Prostate gland (tissue), 2 donors: ENCODE data around the gene FAM184B. TPM values are rescaled to one million over a fixed set of nuclear protein-coding genes. Genes with fewer than 3 reads are reported as not detected.
A peak's percentile ranks its signal among the peaks of the same experiment; 100 is the strongest.

ENCODE experiments used
- DNase-seq: peaks from one replicate; pipeline ENCODE4 v3.0.0-alpha.2; 2019; ENCODE audit warnings: low spot score
- H3K27ac ChIP-seq, 2 donors: fragments of 200-600 bp; sonication (generic); 2 replicates each; pipeline ENCODE4 v1.5.1; 2017 to 2019
- H3K27me3 ChIP-seq: fragments of 200-600 bp; sonication (generic); replicated peaks from 2 replicates; pipeline ENCODE4 v1.5.1; 2019; ENCODE audit not compliant: insufficient read depth
- H3K36me3 ChIP-seq, 2 donors: fragments of 200-600 bp; sonication (generic); 1 replicate in 1 of 2; 2 replicates in 1 of 2; pipeline versions ENCODE4 v1.5.1 to v1.8.1; 2017 to 2019
- H3K4me1 ChIP-seq: fragments of 200-600 bp; sonication (generic); replicated peaks from 2 replicates; pipeline ENCODE4 v1.5.1; 2019
- H3K4me3 ChIP-seq, 2 donors: fragments of 200-600 bp; sonication (generic); 2 replicates each; pipeline ENCODE4 v1.5.1; 2017 to 2019
- H3K9me3 ChIP-seq: fragments of 200-600 bp; sonication (generic); 2 replicates; pipeline ENCODE4 v1.5.1; 2017
- CTCF ChIP-seq, 4 experiments: fragments of 200-600 bp in 2 of 4; fragments of 450-650 bp in 2 of 4; sonication (generic) in 2 of 4; IDR thresholded peaks; 1 replicate in 3 of 4; 2 replicates in 1 of 4; pipeline ENCODE4 v1.5.1; 2016 to 2019; ENCODE audit warnings: antibody characterized with exemption in 4 of 4, mild to moderate bottlenecking in 2 of 4, moderate library complexity in 2 of 4
- POLR2A ChIP-seq: fragments of 450-650 bp; IDR thresholded peaks from one replicate; pipeline ENCODE4 v1.6.1; 2016; ENCODE audit warnings: antibody characterized with exemption, mild to moderate bottlenecking
- POLR2AphosphoS5 ChIP-seq: sonication (generic); formaldehyde crosslinking; IDR thresholded peaks from one replicate; pipeline ENCODE4 v1.6.1; 2017; ENCODE audit warnings: antibody characterized with exemption
- WGBS: methylation state at CpG from one replicate; pipeline ENCODE4 v1.1.5; 2018; 5-methylcytosine and 5-hydroxymethylcytosine counted together
- intact Hi-C: fragments of 100-400 bp; cut with DNase I; formaldehyde crosslinking; loops from one replicate; pipeline ENCODE4 v1.14.2; 2022
- total RNA-seq, 2 donors: library from RNA; depleted of rRNA; stranded (reverse); fragments of >200 nt; gene quantifications; one replicate each; pipeline ENCODE4 v1.1.0, GENCODE V29; 2016

FAM184B gene
- total RNA-seq, 2 donors from 2014 or later: 0.09 to 0.34 TPM

GRCh38 chr4:17723648-17724047, 57.8 kb downstream of the FAM184B start:
- WGBS: 82% methylated on average over 7 of the region's 7 CpGs
- Histone ChIP-seq H3K27me3 (no peaks in the 10 kb centered on the region), H3K4me1 (no peaks in the 10 kb centered on the region), H3K27ac (no peak overlapping the region), H3K36me3 (no peaks in the 10 kb centered on the region), H3K9me3 (no peaks in the 10 kb centered on the region), H3K4me3 (no peak overlapping the region)
- DNase-seq: no peak
- intact Hi-C loops: no loop called here
- TF ChIP-seq CTCF (IDR thresholded peaks at IDR 0.05) (no peak), POLR2AphosphoS5 (no peak), POLR2A (no peak)

- 56% methylated on average over 3 of the region's 3 CpGs for WGBS
- H3K4me1 ChIP-seq: no peaks in the 10 kb centered on the region
- no peak overlapping the region for H3K4me3 ChIP-seq
- DNase-seq: no peak
- TF ChIP-seq CTCF (IDR thresholded peaks at IDR 0.05) (no peak), POLR2A (no peak), POLR2AphosphoS5 (no peak)
- H3K9me3 ChIP-seq: no peaks in the 10 kb centered on the region
- H3K36me3 ChIP-seq: no peaks in the 10 kb centered on the region
- no peaks in the 10 kb centered on the region for H3K27me3 ChIP-seq
- H3K27ac ChIP-seq: no peak overlapping the region
- intact Hi-C loops: no loop called here
Observed at GRCh38 chr4:17722356-17722700, 59.1 kb downstream of the FAM184B start.

GRCh38 chr4:17721496-17722355, 59.7 kb downstream of the FAM184B start:
- H3K27ac ChIP-seq: no peak overlapping the region
- DNase-seq: no peak
- TF ChIP-seq POLR2AphosphoS5: no peak
- no peak for TF ChIP-seq POLR2A
- no peak for TF ChIP-seq CTCF (IDR thresholded peaks at IDR 0.05)
- no peaks in the 10 kb centered on the region for H3K4me1 ChIP-seq
- intact Hi-C loops: no loop called here
- H3K36me3 ChIP-seq: no peaks in the 10 kb centered on the region
- H3K27me3 ChIP-seq: no peaks in the 10 kb centered on the region
- WGBS: 74% methylated on average over 16 of the region's 16 CpGs
- no peaks in the 10 kb centered on the region for H3K9me3 ChIP-seq
- no peak overlapping the region for H3K4me3 ChIP-seq

GRCh38 chr4:17719106-17719505, 62.3 kb downstream of the FAM184B start:
- TF ChIP-seq CTCF (IDR thresholded peaks at IDR 0.05) (no peak), POLR2AphosphoS5 (no peak), POLR2A (no peak)
- Histone ChIP-seq H3K9me3 (no peaks in the 10 kb centered on the region), H3K27ac (no peak overlapping the region), H3K27me3 (no peaks in the 10 kb centered on the region), H3K4me1 (no peaks in the 10 kb centered on the region), H3K4me3 (no peak overlapping the region), H3K36me3 (no peaks in the 10 kb centered on the region)
- intact Hi-C loops: no loop called here
- WGBS: 59% methylated on average over 5 of the region's 5 CpGs
- DNase-seq: no peak

GRCh38 chr4:17718471-17718870, 63.0 kb downstream of the FAM184B start:
- WGBS: 38% methylated on average over 3 of the region's 3 CpGs
- intact Hi-C loops: no loop called here
- no peak overlapping the region for H3K27ac ChIP-seq

More at GRCh38 chr4:17718471-17718870, 63.0 kb downstream of the FAM184B start:
- Histone ChIP-seq H3K4me1 (no peaks in the 10 kb centered on the region), H3K9me3 (no peaks in the 10 kb centered on the region), H3K36me3 (no peaks in the 10 kb centered on the region), H3K27me3 (no peaks in the 10 kb centered on the region), H3K4me3 (no peak overlapping the region)
- TF ChIP-seq CTCF (IDR thresholded peaks at IDR 0.05): no peak
- TF ChIP-seq POLR2AphosphoS5: peak; percentile 37
- no peak for TF ChIP-seq POLR2A
- peak; percentile 22 for DNase-seq
